Stimulated activated CD4-positive, alpha-beta T cell treated with anti-CD3 and anti-CD28 coated beads, Interleukin-12 subunit alpha, Interleukin-12 subunit beta, amount 100 ng/mL, for 48 hours (primary cell): ENCODE measurements around the gene ZCCHC24.
A peak's percentile ranks its signal among the peaks of the same experiment; 100 is the strongest.
"Not testable (repeated sequence)": the region's sequence is repeated elsewhere in the genome, so short reads cannot be mapped to it uniquely, and the experiment has no call there.

Experiments used
- DNase-seq, 3 donors: peaks; one replicate each; pipeline ENCODE4 v3.0.0-alpha.2; 2020; ENCODE audit warnings: low read depth in 2 of 3, low spot score in 1 of 3

The ZCCHC24 gene

DNA sequence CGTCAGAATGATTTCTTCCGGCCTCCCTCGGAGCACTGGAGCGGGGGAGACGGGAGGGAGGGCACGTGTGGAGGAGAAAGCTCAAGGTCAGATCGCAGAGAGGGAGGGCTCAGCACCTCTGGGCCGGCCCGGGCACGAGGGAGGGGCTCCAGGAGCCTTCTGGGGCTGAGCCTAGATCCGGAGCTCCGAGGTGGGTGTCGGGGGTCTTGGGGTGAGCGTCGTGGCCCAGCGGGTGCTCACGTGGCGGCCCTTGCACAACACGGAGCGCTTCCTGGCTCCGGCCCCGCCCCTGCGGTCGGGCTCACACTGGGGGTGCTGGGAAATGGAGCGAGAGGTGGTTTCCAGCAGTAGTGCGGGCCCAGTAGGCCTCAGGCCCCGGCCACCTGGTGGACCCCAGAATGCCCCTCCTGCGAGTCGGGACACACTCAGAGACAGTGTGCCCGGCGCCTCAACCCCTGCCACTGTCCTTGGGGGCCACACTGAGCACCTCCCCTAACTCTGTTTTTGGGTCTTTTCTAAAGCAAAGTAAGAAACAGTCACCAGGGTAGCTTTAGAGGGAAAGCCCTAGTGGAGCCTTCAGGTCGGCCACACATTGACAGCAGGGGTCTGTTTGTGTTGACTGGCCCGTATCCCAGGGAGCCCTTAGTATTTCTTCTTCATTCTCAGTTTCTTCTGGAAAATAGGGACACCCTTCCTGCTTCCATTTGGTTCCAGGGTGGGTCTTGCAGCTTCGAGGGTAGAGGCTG lies 97.4 kb downstream of the ZCCHC24 start:
- DNase-seq = peak; percentile 63 to 74 (median 63)

DNA sequence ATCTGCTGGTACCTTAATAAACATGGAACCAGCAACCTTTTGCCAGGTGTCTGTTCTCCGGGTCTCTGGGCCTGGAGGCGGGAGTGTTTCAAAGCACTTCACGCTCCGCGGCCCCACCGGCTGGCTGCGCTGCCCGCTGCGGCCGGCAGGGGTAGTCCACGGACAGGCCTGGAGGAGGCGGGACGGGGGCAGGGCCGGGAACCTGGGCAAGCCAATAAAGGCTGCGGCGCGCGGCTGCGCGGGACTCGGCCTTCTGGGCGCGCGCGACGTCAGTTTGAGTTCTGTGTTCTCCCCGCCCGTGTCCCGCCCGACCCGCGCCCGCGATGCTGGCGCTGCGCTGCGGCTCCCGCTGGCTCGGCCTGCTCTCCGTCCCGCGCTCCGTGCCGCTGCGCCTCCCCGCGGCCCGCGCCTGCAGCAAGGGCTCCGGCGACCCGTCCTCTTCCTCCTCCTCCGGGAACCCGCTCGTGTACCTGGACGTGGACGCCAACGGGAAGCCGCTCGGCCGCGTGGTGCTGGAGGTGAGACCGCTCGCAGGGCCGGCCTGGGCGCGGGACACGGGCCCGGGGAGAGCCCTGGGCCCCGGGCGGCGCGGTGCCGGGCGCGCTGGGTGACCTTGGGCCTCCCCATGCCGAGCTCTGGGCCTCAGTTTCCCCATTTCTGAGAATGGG lies 98.1 kb downstream of the ZCCHC24 start, which contains the start of gene PPIF:
TSS of gene PPIF (plus strand) at position 244 of the 668 bp plus-strand sequence. CDS start at position 324, 80 bp downstream.
- DNase-seq = peak; percentile 91 to 96 (median 94)

DNA sequence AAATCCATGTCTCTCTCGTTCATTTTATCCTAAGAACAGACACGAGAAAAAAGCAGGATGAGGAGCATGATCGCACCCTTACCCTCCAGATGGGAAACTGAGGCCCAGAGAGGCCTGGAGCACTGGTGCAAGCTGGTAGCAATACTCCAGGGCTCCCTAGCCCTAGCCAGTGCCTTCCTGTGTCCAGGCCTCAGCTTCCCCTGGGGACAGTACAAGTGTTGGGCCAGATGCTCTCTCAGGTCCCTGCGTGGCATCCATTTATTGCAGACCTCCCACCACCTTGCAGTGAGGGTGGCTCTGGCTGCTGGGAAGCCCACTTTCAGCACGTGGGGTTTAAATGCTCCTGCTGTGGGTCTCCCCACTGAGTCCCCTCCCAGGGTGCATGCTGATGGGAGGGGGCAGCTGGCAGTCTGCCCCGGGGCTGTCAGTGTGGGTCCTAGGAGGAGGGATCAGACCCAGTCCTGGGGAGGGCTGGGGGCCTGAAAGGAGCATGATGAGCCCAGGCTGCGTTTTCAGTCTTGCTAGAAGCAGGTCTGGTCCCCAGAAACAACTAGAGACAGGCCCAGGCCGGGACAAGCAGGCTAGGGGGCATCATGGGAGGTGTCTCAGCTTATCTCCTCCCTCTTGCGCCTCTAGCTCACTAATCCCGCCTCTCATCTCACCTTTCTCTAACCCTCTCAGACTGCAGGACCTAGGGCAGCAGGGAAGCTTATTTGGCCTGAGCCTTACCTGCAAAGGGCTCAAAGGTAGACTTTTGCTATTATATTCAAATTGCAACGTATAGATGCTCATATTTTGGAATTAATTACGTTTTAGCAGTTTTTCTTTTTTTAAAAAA lies 98.8 kb downstream of the ZCCHC24 start:
- no peak for DNase-seq

DNA sequence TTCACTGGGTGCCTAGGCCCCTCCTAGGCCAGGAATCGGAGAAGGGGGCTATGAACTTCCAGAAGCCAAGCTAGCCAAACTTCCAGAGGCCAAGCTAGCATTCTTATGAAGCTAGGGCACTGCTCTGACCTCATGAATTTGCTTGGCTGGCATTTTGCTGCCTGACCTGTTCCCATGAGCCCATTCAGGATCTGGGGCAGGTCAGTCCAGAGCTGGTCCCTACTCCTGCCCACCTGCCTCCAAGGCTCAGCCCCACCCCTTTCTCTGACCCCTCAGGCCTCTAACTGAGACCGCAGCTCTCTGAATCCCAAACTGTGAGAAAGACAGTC lies 99.4 kb downstream of the ZCCHC24 start:
- no peak for DNase-seq

DNA sequence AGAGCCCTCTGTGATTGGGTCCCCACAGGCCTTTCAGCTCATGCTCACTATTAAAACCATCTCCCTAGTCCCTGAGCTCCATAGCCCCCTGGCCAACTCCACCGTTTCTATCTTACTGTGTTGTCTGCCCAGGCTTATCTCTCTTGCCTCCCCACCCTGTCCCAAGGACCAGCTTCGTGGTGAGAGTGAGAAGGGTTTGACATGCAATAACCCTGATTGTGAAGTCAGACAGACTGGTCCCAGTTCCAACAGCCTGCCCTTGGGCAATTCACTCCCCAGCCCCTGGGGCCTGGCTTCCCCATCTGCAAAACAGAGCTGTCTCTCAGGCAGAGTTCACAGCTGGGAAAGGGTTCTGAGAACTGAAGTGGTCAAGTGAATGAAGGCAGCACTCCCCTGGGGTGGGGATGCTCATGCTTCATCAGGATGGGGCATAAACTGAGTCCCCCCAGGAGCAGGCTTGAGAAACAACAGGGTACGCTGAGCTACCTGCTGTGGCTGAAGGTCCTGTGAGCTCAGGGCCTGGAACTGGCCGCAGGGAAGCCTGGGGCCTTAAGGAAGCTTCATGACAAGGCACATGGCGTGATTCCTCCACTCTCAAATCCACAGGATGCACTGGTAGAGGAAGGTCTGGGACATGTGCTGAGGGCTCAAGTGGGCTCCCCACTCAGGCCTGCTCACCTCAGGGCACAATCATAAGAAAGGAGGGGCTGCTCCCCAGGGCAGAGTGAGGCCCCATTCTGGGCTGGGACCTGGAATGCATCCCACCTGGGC lies 100.0 kb downstream of the ZCCHC24 start:
- DNase-seq = no peak

DNA sequence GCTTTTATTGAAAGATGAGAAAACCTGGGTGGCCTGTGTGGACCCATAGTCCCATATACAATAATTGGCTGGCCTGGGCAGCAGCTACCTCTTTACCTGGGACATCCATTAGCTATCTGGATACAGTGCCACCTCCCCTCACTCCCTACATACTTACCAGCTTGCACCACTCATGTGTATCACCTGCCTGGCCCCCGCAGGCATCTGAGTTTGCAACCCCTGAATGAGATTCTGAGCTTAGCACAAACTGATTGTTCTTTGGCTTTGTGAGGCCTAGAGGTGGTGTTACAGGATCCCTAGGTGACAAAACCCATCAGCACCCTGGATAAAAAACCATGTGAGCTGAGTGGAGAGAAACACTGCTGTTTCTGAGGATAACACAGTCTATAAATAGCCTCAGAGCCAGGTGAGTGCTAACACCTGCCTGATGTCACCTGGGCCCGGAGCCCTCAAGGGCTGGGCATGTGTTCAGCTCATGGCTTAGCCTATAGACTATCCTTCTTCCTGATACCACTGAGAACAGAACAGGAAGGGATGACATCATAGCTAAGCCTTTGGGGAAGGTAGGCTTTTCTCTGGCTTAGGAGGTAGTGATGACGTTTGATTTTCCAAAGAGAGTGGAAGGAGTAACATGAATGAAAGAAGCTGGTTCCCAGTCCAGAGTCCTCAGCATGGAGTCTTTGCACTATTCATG lies 100.8 kb downstream of the ZCCHC24 start:
- no peak for DNase-seq

GRCh38 chr10:79342811-79343561 lies 102.4 kb downstream of the ZCCHC24 start:
- no peak for DNase-seq

DNA sequence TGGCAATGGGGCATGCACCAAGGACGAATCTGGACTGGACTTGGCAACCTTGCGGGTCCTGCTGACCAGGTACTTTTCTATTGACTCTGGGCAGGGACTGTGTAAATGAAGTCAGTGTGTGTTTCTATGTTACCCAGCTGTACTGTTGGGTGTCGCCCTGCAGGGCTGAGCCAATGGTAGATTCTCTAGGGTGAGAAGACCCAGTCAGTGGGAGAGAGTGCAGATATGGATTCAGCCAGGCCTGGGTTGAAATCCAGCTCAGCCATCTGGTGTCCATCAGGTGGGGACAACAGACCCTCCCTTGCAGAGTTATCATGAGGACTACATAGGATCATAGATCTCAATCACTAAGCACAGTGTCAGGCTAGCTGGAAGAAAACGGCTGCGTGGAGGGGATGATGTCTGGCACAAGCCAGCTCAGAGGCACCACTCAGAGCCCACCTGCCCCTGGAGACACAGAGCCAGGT lies 103.1 kb downstream of the ZCCHC24 start:
- DNase-seq = no peak

GRCh38 chr10:79340646-79341244 lies 104.7 kb downstream of the ZCCHC24 start:
- no peak for DNase-seq

DNA sequence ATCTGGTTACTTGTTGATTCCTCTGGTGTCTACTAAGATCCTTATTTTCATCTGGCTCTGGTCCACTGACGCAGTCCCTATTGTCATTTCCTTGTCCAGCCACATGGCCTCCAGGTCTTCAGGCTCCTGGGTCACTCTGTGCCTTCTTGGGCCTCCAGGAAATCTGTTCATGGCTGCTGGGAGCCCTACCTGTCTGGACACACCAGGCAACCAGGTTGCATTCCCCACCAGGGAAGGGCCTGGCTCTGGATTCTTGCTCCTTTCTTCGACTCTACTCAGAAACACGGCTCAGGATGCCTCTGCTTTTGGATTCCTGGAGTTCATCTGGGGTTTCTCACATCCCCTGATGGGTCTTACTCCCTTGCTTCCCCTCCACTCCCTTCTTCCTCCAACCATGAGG lies 106.2 kb downstream of the ZCCHC24 start:
- DNase-seq = no peak

GRCh38 chr10:79337783-79338469 lies 107.5 kb downstream of the ZCCHC24 start:
- DNase-seq = not testable (repeated sequence)

DNA sequence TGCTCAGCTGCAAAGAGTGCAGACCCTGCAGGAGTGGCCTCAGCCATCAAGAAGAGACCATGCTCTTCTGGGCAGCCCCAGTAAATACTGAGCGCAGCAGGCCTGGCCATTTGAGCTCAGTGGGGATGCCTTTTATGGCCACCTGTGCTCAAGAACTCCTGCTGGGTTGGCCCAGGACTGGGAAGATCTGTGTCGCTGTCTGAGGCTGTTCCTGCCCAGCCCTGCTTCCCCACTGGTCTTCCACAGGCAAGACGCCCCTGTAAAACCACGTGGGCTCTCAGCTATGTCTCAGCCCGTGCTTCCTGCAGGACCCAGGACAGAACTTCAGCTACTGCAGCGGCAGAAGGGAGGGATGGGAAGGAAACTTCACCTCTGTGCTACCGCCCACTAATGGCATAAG lies 108.7 kb downstream of the ZCCHC24 start:
- no peak for DNase-seq

- no peak for DNase-seq
These were observed 109.1 kb downstream of the ZCCHC24 start for GRCh38 chr10:79336276-79336675.

- no peak for DNase-seq
These were observed 109.8 kb downstream of the ZCCHC24 start for GRCh38 chr10:79335470-79336235.

DNA sequence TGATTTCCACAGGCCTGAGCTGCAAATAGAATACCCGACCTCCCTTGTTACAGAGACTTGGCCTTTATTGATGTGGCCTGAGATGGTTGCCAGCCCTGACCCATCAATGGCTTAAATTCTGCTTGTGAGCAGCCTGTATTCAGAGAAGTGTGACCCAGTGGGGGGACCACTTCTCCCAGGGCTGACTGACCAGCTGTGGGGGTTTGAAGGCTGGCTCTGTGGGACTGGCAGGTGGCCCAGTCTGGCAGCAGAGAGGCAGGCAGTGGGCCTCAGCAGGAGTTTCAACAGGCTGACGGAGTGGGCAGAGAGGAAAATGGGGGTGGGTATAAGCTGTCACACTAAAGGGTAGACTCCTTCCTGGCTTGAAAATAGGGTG lies 110.3 kb downstream of the ZCCHC24 start:
- DNase-seq = no peak

DNA sequence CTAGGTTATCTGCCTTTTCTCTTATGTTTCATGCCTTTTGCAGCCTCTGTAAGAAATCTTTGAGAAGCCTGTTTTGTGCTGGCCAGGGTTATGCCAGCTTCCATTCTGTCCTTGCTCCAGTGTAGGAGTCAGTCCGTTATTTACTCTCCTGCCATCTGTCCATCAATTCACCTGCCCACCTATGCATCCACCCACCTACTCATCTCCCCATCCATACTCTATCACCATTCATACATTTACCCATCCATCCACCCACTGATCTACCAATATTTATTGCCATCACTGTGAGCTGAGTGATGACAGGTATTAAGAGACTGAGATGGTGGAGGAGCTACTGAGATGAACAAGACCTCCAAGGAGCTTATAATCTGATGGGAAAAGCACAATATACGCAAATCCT lies 110.9 kb downstream of the ZCCHC24 start:
- DNase-seq = no peak

- no peak for DNase-seq
These were observed 111.9 kb downstream of the ZCCHC24 start for GRCh38 chr10:79333513-79333912.
